Measurements from ENCODE around the gene KDM4C. TPM values are rescaled to one million over a fixed set of nuclear protein-coding genes. Genes with fewer than 3 reads are reported as not detected.

The KDM4C gene
- total and polyA plus RNA-seq, 2 of the 8 experiments (the other 6 are each of a cell fraction or from before 2014, with no cell fraction given): 13.0 to 26.1 TPM

- H3K9me3 ChIP-seq (ENCODE audit: insufficient read depth in 2 of 2, low read depth in 1 of 2, low read length in 1 of 2): no peaks in the 10 kb centered on the region
- no peaks in the 10 kb centered on the region for H3K79me1 ChIP-seq (ENCODE audit: low read depth, low read length)
- H2BK20ac ChIP-seq (ENCODE audit: low read length): no peak overlapping the region
- H2AK5ac ChIP-seq (ENCODE audit: low read depth, low read length): no peak overlapping the region
- H3K14ac ChIP-seq (ENCODE audit: insufficient read length): no peak overlapping the region
- H4K20me1 ChIP-seq (replicated peaks in 1 of 2; ENCODE audit: control insufficient read depth in 1 of 2, insufficient read depth in 2 of 2, low read length in 2 of 2): peaks cover 0 to 2% of the 10 kb centered on the region in 2 experiments
- no peak overlapping the region for H2BK12ac ChIP-seq (ENCODE audit: low read depth, low read length)
- TF ChIP-seq CHD1 (IDR thresholded peaks at IDR 0.05; ENCODE audit: low read depth, low read length) (no peak), SIRT6 (IDR thresholded peaks at IDR 0.05; ENCODE audit: low read length) (no peak), NRF1 (IDR thresholded peaks at IDR 0.05; ENCODE audit: low read depth, low read length) (no peak)
- H3K4me3 ChIP-seq (ENCODE audit: extremely low read depth in 1 of 4, insufficient read depth in 2 of 4, low read depth in 3 of 4, low read length in 4 of 4): no peak overlapping the region
- no peak overlapping the region for H3K23ac ChIP-seq (ENCODE audit: insufficient read length)
- WGBS, 2 experiments (ENCODE audit: extremely low coverage in 1 of 2, insufficient coverage in 1 of 2, insufficient read length in 1 of 2, insufficient replicate concordance in 2 of 2, low coverage in 1 of 2, low lambda C conversion rate in 2 of 2, missing lambda C conversion rate in 1 of 2): 82% methylated on average over 6 of the region's 6 CpGs; no CpG with 5 or more reads in 1 of the 2 experiments
- H2BK15ac ChIP-seq (ENCODE audit: low read length): no peak overlapping the region
- no peak overlapping the region for H4K91ac ChIP-seq (replicated peaks; ENCODE audit: insufficient read length, low read length)
- no peaks in the 10 kb centered on the region for H3K79me2 ChIP-seq (ENCODE audit: control insufficient read depth in 1 of 2, insufficient read depth in 2 of 2, low read length in 2 of 2)
- H3K18ac ChIP-seq (ENCODE audit: extremely low read depth, low read length): no peak overlapping the region
- H3K27me3 ChIP-seq (replicated peaks in 1 of 4; ENCODE audit: control insufficient read depth in 3 of 4, extremely low read depth in 1 of 4, insufficient read depth in 3 of 4, low read length in 3 of 4): no peaks in the 10 kb centered on the region
- H3K9ac ChIP-seq (replicated peaks in 1 of 4; ENCODE audit: extremely low read depth in 1 of 4, low read depth in 3 of 4, low read length in 3 of 4): no peak overlapping the region
- no peak overlapping the region for H3K4me2 ChIP-seq (ENCODE audit: insufficient read depth in 1 of 2, low read depth in 2 of 2, low read length in 2 of 2)
- no peak overlapping the region for H3K56ac ChIP-seq (replicated peaks; ENCODE audit: insufficient read length, low read depth, low read length)
- DNase-seq (ENCODE audit: low read depth in 1 of 2, low spot score in 2 of 2): no peak
- CTCF ChIA-PET (ENCODE audit: partially characterized antibody): interaction anchor here (0.6 to 1.3 kb wide), 5 partner anchors 59 to 349 kb away, joined by 3 to 4 read pairs (median 3); no protein-coding TSS in a partner anchor
- no peak overlapping the region for H2BK120ac ChIP-seq (replicated peaks; ENCODE audit: low read depth, low read length)
- no peak overlapping the region for H3K27ac ChIP-seq (ENCODE audit: low read depth, low read length)
- POLR2A ChIA-PET (ENCODE audit: partially characterized antibody): interaction anchor here (0.7 kb wide), 1 partner anchor 10 kb away, joined by 4 read pairs; no protein-coding TSS in a partner anchor
- H2AFZ ChIP-seq (ENCODE audit: low read length): no peak overlapping the region
- no peak overlapping the region for H3K4ac ChIP-seq (replicated peaks; ENCODE audit: insufficient read length, low read depth, low read length)
- no peak overlapping the region for H2BK5ac ChIP-seq (ENCODE audit: low read depth, low read length)
- no peak for FAIRE-seq
- H3K36me3 ChIP-seq (ENCODE audit: control insufficient read depth in 2 of 4, insufficient read depth in 4 of 4, low read length in 3 of 4): no peaks in the 10 kb centered on the region
- H3K23me2 ChIP-seq (ENCODE audit: low read depth, low read length): no peaks in the 10 kb centered on the region
- no peak overlapping the region for H4K8ac ChIP-seq (ENCODE audit: extremely low read depth, insufficient read depth, low read length)
- peaks cover 0 to 3% (median 0%) of the 10 kb centered on the region in 4 experiments; a peak in 1 of 7 replicates for H3K4me1 ChIP-seq (replicated peaks in 1 of 4; ENCODE audit: control insufficient read depth in 3 of 4, insufficient read depth in 4 of 4, low read length in 3 of 4)
- no peak overlapping the region for H4K5ac ChIP-seq (ENCODE audit: insufficient read length, low read depth, low read length)
Measured at GRCh38 chr9:7117676-7118561, 360.1 kb downstream of the KDM4C start.

Measured in H1 (cell line).